Lower leg skin (tissue), 4 donors: Measurements from ENCODE around the gene MBD3L3. TPM values are rescaled to one million over a fixed set of nuclear protein-coding genes. Genes with fewer than 3 reads are reported as not detected.

ENCODE experiments used
- DNase-seq, 2 donors: peaks; one replicate each; pipeline ENCODE4 v3.0.0-alpha.2; 2019; ENCODE audit warnings: low spot score in 2 of 2
- H3K4me3 ChIP-seq: fragments of 200-600 bp; sonication (generic); 2 replicates; pipeline ENCODE4 v1.5.1; 2017; ENCODE audit warnings: mild to moderate bottlenecking, low read depth; ENCODE audit not compliant: poor library complexity, severe bottlenecking
- CTCF ChIP-seq, 3 donors: fragments of 450-650 bp; IDR thresholded peaks; one replicate each; pipeline ENCODE4 v1.5.1; 2016; ENCODE audit warnings: antibody characterized with exemption in 3 of 3, mild to moderate bottlenecking in 3 of 3, moderate library complexity in 2 of 3
- POLR2A ChIP-seq, 2 donors: fragments of 450-650 bp; IDR thresholded peaks; one replicate each; pipeline ENCODE4 v1.6.1; 2016 to 2017; ENCODE audit warnings: antibody characterized with exemption in 2 of 2, mild to moderate bottlenecking in 1 of 2, moderate library complexity in 1 of 2
- WGBS, 2 donors: methylation state at CpG; one replicate each; pipeline ENCODE4 v1.1.5; 2018; 5-methylcytosine and 5-hydroxymethylcytosine counted together
- intact Hi-C: fragments of 100-400 bp; cut with DNase I; formaldehyde crosslinking; loops from one replicate; pipeline ENCODE4 v1.15.0; 2023; ENCODE audit warnings: low total_unique reads
- total RNA-seq, 4 donors: library from RNA; depleted of rRNA; stranded (reverse); fragments of >200 nt; gene quantifications; one replicate each; pipeline ENCODE4 v1.1.0, GENCODE V29; 2016

MBD3L3 gene
- total RNA-seq, 4 donors from 2014 or later, result not detected

- no peak for DNase-seq
- WGBS, 2 donors, result 96 to 97% methylated on average over 6 of the region's 6 CpGs
- intact Hi-C loops, result no loop called here
- no peak overlapping the region for H3K4me3 ChIP-seq
- TF ChIP-seq POLR2A (IDR thresholded peaks at IDR 0.05), result no peak
- no peak for TF ChIP-seq CTCF (IDR thresholded peaks at IDR 0.05)
These were observed 17.7 kb upstream of the MBD3L3 start for GRCh38 chr19:7076151-7076550.

- TF ChIP-seq POLR2A (IDR thresholded peaks at IDR 0.05) (no peak), CTCF (IDR thresholded peaks at IDR 0.05) (no peak)
- no peak for DNase-seq
- no peak overlapping the region for H3K4me3 ChIP-seq
- intact Hi-C loops, result no loop called here
- WGBS, 2 donors, result 97 to 98% methylated on average over 29 of the region's 29 CpGs
These were observed 16.3 kb upstream of the MBD3L3 start for GRCh38 chr19:7074705-7075282.

GRCh38 chr19:7072541-7072940 is 14.1 kb upstream of the MBD3L3 start:
- WGBS, 2 donors, result 80 to 97% methylated on average over 6 of the region's 6 CpGs
- no peak for DNase-seq
- intact Hi-C loops, result no loop called here

GRCh38 chr19:7069904-7070226 is 11.4 kb upstream of the MBD3L3 start:
- no peak for DNase-seq
- intact Hi-C loops, result no loop called here

More at GRCh38 chr19:7072541-7072940, 14.1 kb upstream of the MBD3L3 start:
- H3K4me3 ChIP-seq, result no peak overlapping the region
- TF ChIP-seq POLR2A (IDR thresholded peaks at IDR 0.05) (no peak), CTCF (IDR thresholded peaks at IDR 0.05) (no peak)

GRCh38 chr19:7069042-7069903 is 10.8 kb upstream of the MBD3L3 start, which contains the start of gene ZNF557:
Gene ZNF557, plus strand, starts transcription at chr19:7069703. Its CDS starts 5,372 bp downstream, at chr19:7075075.
- 1 to 2% methylated on average over 32 to 37 of the region's 56 CpGs for WGBS, 2 donors
- intact Hi-C loops, result no loop called here
- peak within 1 kb of the TSS; percentile 94 for H3K4me3 ChIP-seq
- no peak for TF ChIP-seq POLR2A (IDR thresholded peaks at IDR 0.05)
- peak; percentile 98 to 100 for DNase-seq

More at GRCh38 chr19:7069904-7070226, 11.4 kb upstream of the MBD3L3 start:
- peak overlapping the region; percentile 94 for H3K4me3 ChIP-seq
- TF ChIP-seq POLR2A (IDR thresholded peaks at IDR 0.05) (no peak), CTCF (IDR thresholded peaks at IDR 0.05) (no peak)
- 0% methylated on average over 12 of the region's 12 CpGs for WGBS, 2 donors

- WGBS, 2 donors, result 84 to 85% methylated on average over 6 of the region's 6 CpGs
- no peak overlapping the region for H3K4me3 ChIP-seq
These were observed 10.1 kb upstream of the MBD3L3 start for GRCh38 chr19:7068599-7068998.

More at GRCh38 chr19:7068599-7068998, 10.1 kb upstream of the MBD3L3 start:
- intact Hi-C loops, result no loop called here
- no peak for DNase-seq
- TF ChIP-seq POLR2A (IDR thresholded peaks at IDR 0.05), result no peak
- TF ChIP-seq CTCF (IDR thresholded peaks at IDR 0.05), result no peak
